MCF 10A (cell line): ENCODE data around the gene DIS3L. TPM values are rescaled to one million over a fixed set of nuclear protein-coding genes. Genes with fewer than 3 reads are reported as not detected.

Experiments
- BruUV-seq: library from RNA; stranded (reverse); fragments of 400-500 nt; replicated peaks from 2 replicates; lab custom pipeline; 2021; lab: Mats Ljungman, UMichigan
- CTCF ChIA-PET: fragments of 300-600 bp; sonication (Branson Sonifier 250); formaldehyde crosslinking; extraction: SDS; loops from one replicate; lab custom pipeline; 2021; ENCODE audit warnings: antibody characterized with exemption, inconsistent platforms; lab: Yijun Ruan, JAX
- POLR2A ChIA-PET: fragments of 300-600, 350-650 bp; sonication (Branson Sonifier 250); formaldehyde crosslinking; extraction: SDS; loops from one replicate; lab custom pipeline; 2020; ENCODE audit warnings: antibody characterized with exemption, inconsistent platforms; lab: Yijun Ruan, JAX
- DNase-seq: peaks from one replicate; pipeline ENCODE4 v3.0.0-alpha.2; 2018; ENCODE audit not compliant: unreplicated experiment
- H3K27ac Mint-ChIP-seq: one replicate; pipeline ENCODE4 v1.8.0; 2022; ENCODE audit warnings: mild to moderate bottlenecking, low read depth, mixed read lengths; ENCODE audit not compliant: unreplicated experiment
- H3K27me3 Mint-ChIP-seq: one replicate; pipeline ENCODE4 v1.8.0; 2022; ENCODE audit warnings: mixed read lengths; ENCODE audit not compliant: insufficient read depth, unreplicated experiment
- H3K36me3 Mint-ChIP-seq: one replicate; pipeline ENCODE4 v1.8.0; 2022; ENCODE audit warnings: mild to moderate bottlenecking, moderate library complexity, mixed read lengths; ENCODE audit not compliant: insufficient read depth, unreplicated experiment
- H3K4me1 Mint-ChIP-seq: one replicate; pipeline ENCODE4 v1.8.0; 2022; ENCODE audit warnings: mixed read lengths; ENCODE audit not compliant: insufficient read depth, unreplicated experiment
- H3K4me3 Mint-ChIP-seq: one replicate; pipeline ENCODE4 v1.8.0; 2022; ENCODE audit warnings: mild to moderate bottlenecking, moderate library complexity, mixed read lengths; ENCODE audit not compliant: unreplicated experiment
- H3K9me3 Mint-ChIP-seq: one replicate; pipeline ENCODE4 v1.8.0; 2022; ENCODE audit warnings: mixed read lengths; ENCODE audit not compliant: unreplicated experiment
- CTCF ChIP-seq: fragments of 200-600 bp; IDR thresholded peaks from one replicate; pipeline ENCODE4 v1.8.0; 2022; ENCODE audit warnings: antibody characterized with exemption, mild to moderate bottlenecking; ENCODE audit not compliant: unreplicated experiment
- intact Hi-C: fragments of 100-400 bp; cut with micrococcal nuclease; formaldehyde crosslinking; loops from 2 replicates; pipeline ENCODE4 v1.14.1; 2022
- total RNA-seq: library from RNA; stranded (reverse); gene quantifications from 2 replicates; pipeline ENCODE4 v1.2.3, GENCODE V29; 2022

DIS3L gene
- total RNA-seq, 1 experiment from 2014 or later: 42.8 TPM

- BruUV-seq: no TSS peak
- peaks cover 6% of the 10 kb centered on the region for H3K4me1 Mint-ChIP-seq
- no peak overlapping the region for H3K4me3 Mint-ChIP-seq
- ChIA-PET CTCF (interaction anchor here (0.6 to 0.7 kb wide), 3 partner anchors 13 to 633 kb away, joined by 3 read pairs; no protein-coding TSS in a partner anchor), POLR2A (no interaction called here)
- no peaks in the 10 kb centered on the region for H3K36me3 Mint-ChIP-seq
- H3K9me3 Mint-ChIP-seq: no peaks in the 10 kb centered on the region
- TF ChIP-seq CTCF: no peak
- no peak overlapping the region for H3K27ac Mint-ChIP-seq
- H3K27me3 Mint-ChIP-seq: peaks cover 26% of the 10 kb centered on the region
- intact Hi-C loops: no loop called here
- no peak for DNase-seq
Measured at GRCh38 chr15:66270932-66271331, 22.4 kb upstream of the DIS3L start.

GRCh38 chr15:66275352-66275751 is 18.0 kb upstream of the DIS3L start:
- Mint-ChIP-seq H3K36me3 (no peaks in the 10 kb centered on the region), H3K27me3 (peaks cover 36% of the 10 kb centered on the region), H3K4me3 (no peak overlapping the region), H3K4me1 (no peaks in the 10 kb centered on the region), H3K27ac (no peak overlapping the region), H3K9me3 (no peaks in the 10 kb centered on the region)
- POLR2A ChIA-PET: no interaction called here
- BruUV-seq: no TSS peak
- CTCF ChIA-PET: no interaction called here
- DNase-seq: no peak
- TF ChIP-seq CTCF: no peak
- intact Hi-C loops: no loop called here

- no peaks in the 10 kb centered on the region for H3K36me3 Mint-ChIP-seq
- POLR2A ChIA-PET: no interaction called here
- BruUV-seq: no TSS peak
Measured at GRCh38 chr15:66276546-66276945, 16.8 kb upstream of the DIS3L start.

GRCh38 chr15:66278056-66278455 is 15.3 kb upstream of the DIS3L start:
- CTCF ChIA-PET: interaction anchor here (0.7 to 1.6 kb wide), 2 partner anchors 10 to 301 kb away, joined by 4 to 8 read pairs; no protein-coding TSS in a partner anchor
- H3K27me3 Mint-ChIP-seq: peaks cover 35% of the 10 kb centered on the region

More at GRCh38 chr15:66276546-66276945, 16.8 kb upstream of the DIS3L start:
- no peak for TF ChIP-seq CTCF
- Mint-ChIP-seq H3K27ac (no peak overlapping the region), H3K4me3 (no peak overlapping the region), H3K27me3 (peaks cover 27% of the 10 kb centered on the region), H3K4me1 (no peaks in the 10 kb centered on the region), H3K9me3 (no peaks in the 10 kb centered on the region)
- CTCF ChIA-PET: no interaction called here
- intact Hi-C loops: no loop called here
- no peak for DNase-seq

More at GRCh38 chr15:66278056-66278455, 15.3 kb upstream of the DIS3L start:
- no peak overlapping the region for H3K27ac Mint-ChIP-seq
- no peaks in the 10 kb centered on the region for H3K4me1 Mint-ChIP-seq
- no peaks in the 10 kb centered on the region for H3K36me3 Mint-ChIP-seq
- DNase-seq: no peak
- intact Hi-C loops: no loop called here
- no peak for TF ChIP-seq CTCF
- BruUV-seq: no TSS peak
- POLR2A ChIA-PET: no interaction called here
- no peaks in the 10 kb centered on the region for H3K9me3 Mint-ChIP-seq
- H3K4me3 Mint-ChIP-seq: no peak overlapping the region
